Activated CD8-positive, alpha-beta memory T cell treated with anti-CD3 and anti-CD28 coated beads, Interleukin-2, amount 50 U/mL, for 1 hour (primary cell): ENCODE measurements around the gene PDZD11.
"Not testable (repeated sequence)": the region's sequence is repeated elsewhere in the genome, so short reads cannot be mapped to it uniquely, and the experiment has no call there.

Experiments
- DNase-seq: peaks from one replicate; pipeline ENCODE4 v3.0.0-alpha.2; 2020; ENCODE audit errors: extremely low read depth

Gene PDZD11

GRCh38 chrX:70289793-70290770 lies at the start of gene PDZD11, which contains the start of gene KIF4A:
PDZD11 (minus strand) TSS chrX:70289927; CDS start chrX:70289341, 586 bp downstream.
KIF4A (plus strand) TSS chrX:70290104; CDS start chrX:70290459, 355 bp downstream.
- DNase-seq = peak; percentile 16

GRCh38 chrX:70338290-70338689 lies 48.6 kb upstream of the PDZD11 start:
- no peak for DNase-seq

GRCh38 chrX:70336767-70337166 lies 47.0 kb upstream of the PDZD11 start:
- no peak for DNase-seq

GRCh38 chrX:70332600-70332999 lies 42.9 kb upstream of the PDZD11 start:
- DNase-seq = no peak

- no peak for DNase-seq
Observed at GRCh38 chrX:70331161-70331560, 41.4 kb upstream of the PDZD11 start.

- no peak for DNase-seq
Observed at GRCh38 chrX:70324326-70324725, 34.6 kb upstream of the PDZD11 start.

- DNase-seq = not testable (repeated sequence)
Observed at GRCh38 chrX:70323628-70324027, 33.9 kb upstream of the PDZD11 start.

GRCh38 chrX:70322784-70323183 lies 33.1 kb upstream of the PDZD11 start:
- no peak for DNase-seq

GRCh38 chrX:70313503-70313902 lies 23.8 kb upstream of the PDZD11 start:
- DNase-seq = no peak

GRCh38 chrX:70301716-70302115 lies 12.0 kb upstream of the PDZD11 start:
- DNase-seq = no peak

GRCh38 chrX:70293621-70294020 lies 3.9 kb upstream of the PDZD11 start:
- no peak for DNase-seq

GRCh38 chrX:70292788-70293187 lies 3.1 kb upstream of the PDZD11 start:
- no peak for DNase-seq

- DNase-seq = no peak
Observed at GRCh38 chrX:70289168-70289792, 447 bp downstream of the PDZD11 start.

GRCh38 chrX:70281951-70282350 lies 7.8 kb downstream of the PDZD11 start, which contains the start of gene RAB41:
RAB41 (plus strand) TSS chrX:70282172; CDS start chrX:70282218, 46 bp downstream.
- DNase-seq = no peak

GRCh38 chrX:70280573-70280972 lies 9.2 kb downstream of the PDZD11 start:
- DNase-seq = no peak

GRCh38 chrX:70279081-70279480 lies 10.6 kb downstream of the PDZD11 start:
- no peak for DNase-seq

- not testable (repeated sequence) for DNase-seq
Observed at GRCh38 chrX:70274029-70274428, 15.7 kb downstream of the PDZD11 start.

GRCh38 chrX:70268034-70268433 lies 21.7 kb downstream of the PDZD11 start, which contains the start of gene ARR3:
ARR3 (plus strand) TSS chrX:70268334; CDS start chrX:70269386, 1,052 bp downstream.
- DNase-seq = no peak

- no peak for DNase-seq
Observed at GRCh38 chrX:70264784-70265183, 24.9 kb downstream of the PDZD11 start.

GRCh38 chrX:70262952-70263567 lies 26.7 kb downstream of the PDZD11 start:
- no peak for DNase-seq

GRCh38 chrX:70260104-70260503 lies 29.6 kb downstream of the PDZD11 start, which contains the start of gene P2RY4:
P2RY4 (minus strand) TSS chrX:70260204; CDS start chrX:70259624, 580 bp downstream.
- DNase-seq = no peak
